Colonic mucosa (tissue), 4 donors: ENCODE data around the gene PSAT1. TPM values are rescaled to one million over a fixed set of nuclear protein-coding genes. Genes with fewer than 3 reads are reported as not detected.

Experiments used
- DNase-seq: peaks from one replicate; pipeline ENCODE4 v3.0.0-alpha.2; 2020
- H3K27ac ChIP-seq: fragments of 200-600 bp; one replicate; pipeline ENCODE4 v1.8.0; 2021
- H3K27me3 ChIP-seq: fragments of 200-600 bp; one replicate; pipeline ENCODE4 v1.8.0; 2021
- H3K36me3 ChIP-seq: fragments of 200-600 bp; one replicate; pipeline ENCODE4 v1.8.0; 2021
- H3K4me1 ChIP-seq: fragments of 200-600 bp; one replicate; pipeline ENCODE4 v1.8.0; 2021; ENCODE audit warnings: mild to moderate bottlenecking
- H3K4me3 ChIP-seq: fragments of 200-600 bp; one replicate; pipeline ENCODE4 v1.8.0; 2021
- H3K9ac ChIP-seq, 2 donors: one replicate each; pipeline ENCODE4 v1.7.0; 2013; ENCODE audit warnings: control low read depth in 2 of 2, low read depth in 2 of 2, low read length in 2 of 2
- H3K9me3 ChIP-seq: fragments of 200-600 bp; one replicate; pipeline ENCODE4 v1.8.0; 2021
- intact Hi-C: fragments of 100-400 bp; cut with DNase I; formaldehyde crosslinking; loops from one replicate; pipeline ENCODE4 v1.14.1; 2022
- total RNA-seq, 2 donors: library from RNA; stranded (reverse); fragmentation: NEBNext Ultra II Directional in 1 of 2; extraction: Animal tissue kit (Norgen Biotek cat#: 25700) in 1 of 2; gene quantifications; one replicate each; pipeline ENCODE4 v1.2.1, GENCODE V29; 2021
- TF ChIP-seq, protein P1 (sequence below): fragments of 200-600 bp; IDR thresholded peaks from one replicate; pipeline ENCODE4 v1.8.0; 2022; ENCODE audit warnings: antibody characterized with exemption, mild to moderate bottlenecking
- donor health status: healthy.
- donor health status: DM: no; HTN: no; CAD: no.
- donor health status: DM: no; HTN: no; CAD: no.

Gene PSAT1
- total RNA-seq, 2 donors from 2014 or later, result 7.5 to 28.5 TPM

DNA sequence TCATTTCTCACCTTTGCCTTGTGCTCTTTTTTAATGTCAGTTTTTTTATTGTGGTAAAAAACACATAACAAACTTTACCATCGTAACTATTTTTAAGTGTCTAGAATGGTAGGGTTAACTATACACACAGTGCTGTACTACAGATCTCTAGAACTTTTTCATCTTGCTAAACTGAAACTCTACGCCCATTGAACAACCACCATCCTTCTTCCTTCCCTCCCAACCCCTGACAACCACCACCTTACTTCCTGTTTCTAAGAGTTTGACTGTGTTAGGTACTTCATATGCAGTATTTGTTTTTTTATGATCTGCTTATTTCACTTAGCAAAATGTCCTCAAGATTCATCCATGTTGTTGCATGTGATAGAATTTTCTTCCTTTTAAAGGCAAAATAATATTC lies 54.9 kb downstream of the PSAT1 start:
- no peaks in the 10 kb centered on the region for H3K9me3 ChIP-seq
- no peaks in the 10 kb centered on the region for H3K27me3 ChIP-seq
- H3K4me3 ChIP-seq, result no peak overlapping the region
- no peak overlapping the region for H3K27ac ChIP-seq
- no peaks in the 10 kb centered on the region for H3K36me3 ChIP-seq
- DNase-seq, result no peak
- H3K9ac ChIP-seq, result no peak overlapping the region
- TF ChIP-seq, protein P1, sequence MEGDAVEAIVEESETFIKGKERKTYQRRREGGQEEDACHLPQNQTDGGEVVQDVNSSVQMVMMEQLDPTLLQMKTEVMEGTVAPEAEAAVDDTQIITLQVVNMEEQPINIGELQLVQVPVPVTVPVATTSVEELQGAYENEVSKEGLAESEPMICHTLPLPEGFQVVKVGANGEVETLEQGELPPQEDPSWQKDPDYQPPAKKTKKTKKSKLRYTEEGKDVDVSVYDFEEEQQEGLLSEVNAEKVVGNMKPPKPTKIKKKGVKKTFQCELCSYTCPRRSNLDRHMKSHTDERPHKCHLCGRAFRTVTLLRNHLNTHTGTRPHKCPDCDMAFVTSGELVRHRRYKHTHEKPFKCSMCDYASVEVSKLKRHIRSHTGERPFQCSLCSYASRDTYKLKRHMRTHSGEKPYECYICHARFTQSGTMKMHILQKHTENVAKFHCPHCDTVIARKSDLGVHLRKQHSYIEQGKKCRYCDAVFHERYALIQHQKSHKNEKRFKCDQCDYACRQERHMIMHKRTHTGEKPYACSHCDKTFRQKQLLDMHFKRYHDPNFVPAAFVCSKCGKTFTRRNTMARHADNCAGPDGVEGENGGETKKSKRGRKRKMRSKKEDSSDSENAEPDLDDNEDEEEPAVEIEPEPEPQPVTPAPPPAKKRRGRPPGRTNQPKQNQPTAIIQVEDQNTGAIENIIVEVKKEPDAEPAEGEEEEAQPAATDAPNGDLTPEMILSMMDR, result no peak
- no peaks in the 10 kb centered on the region for H3K4me1 ChIP-seq
- intact Hi-C loops, result no loop called here

DNA sequence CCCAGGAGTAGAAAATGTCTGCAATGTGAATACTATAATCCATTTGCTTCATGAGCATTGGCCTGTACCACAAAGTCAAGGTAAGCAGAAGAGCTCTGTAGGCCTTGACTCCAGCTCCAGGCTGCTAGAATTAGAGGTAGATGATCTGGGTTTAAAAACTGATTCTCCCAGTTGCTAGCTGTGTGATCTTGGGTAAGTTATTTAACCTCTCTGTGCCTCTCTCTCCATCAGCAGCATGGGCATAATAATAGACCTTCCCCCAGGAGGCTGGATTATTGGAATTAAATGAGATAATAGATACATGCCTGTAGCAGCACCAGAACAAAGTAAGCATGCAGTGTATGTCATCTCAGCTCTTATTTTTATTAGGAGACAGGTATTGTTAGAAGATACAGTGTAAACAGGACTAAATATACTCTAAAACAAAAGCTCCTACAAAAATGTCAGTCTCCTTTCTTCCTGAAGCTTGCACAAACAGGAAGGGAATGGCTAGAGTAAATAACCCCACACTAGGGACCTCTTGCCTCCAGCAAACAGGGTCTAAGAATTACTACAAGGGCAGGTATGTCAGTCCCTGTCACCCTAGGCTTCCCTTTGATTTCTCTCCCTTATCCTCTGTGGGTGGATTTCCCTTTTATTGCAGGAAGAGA lies 57.5 kb downstream of the PSAT1 start:
- intact Hi-C loops, result no loop called here
- TF ChIP-seq, protein P1, result no peak

DNA sequence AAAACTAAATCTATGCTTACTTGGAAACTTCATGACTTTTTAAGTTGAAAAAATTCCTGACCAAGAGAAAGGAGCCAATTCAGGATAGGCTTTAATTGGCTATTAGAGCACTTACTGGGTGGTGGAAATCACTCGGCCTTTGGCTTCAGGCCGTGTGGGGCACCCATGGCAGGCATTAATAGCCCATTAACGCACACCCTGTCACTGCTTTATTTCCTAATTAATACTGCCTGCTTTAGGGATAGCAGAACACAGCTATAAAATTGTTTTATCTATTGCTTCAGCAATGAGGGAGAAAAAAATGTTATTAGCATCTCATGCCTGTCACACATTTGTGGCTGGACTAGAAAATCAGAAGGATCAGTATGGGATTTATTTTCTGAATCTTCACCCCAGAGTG lies 58.1 kb downstream of the PSAT1 start:
- H3K36me3 ChIP-seq, result no peaks in the 10 kb centered on the region

More for the DNA sequence above, 57.5 kb downstream of the PSAT1 start:
- no peaks in the 10 kb centered on the region for H3K27me3 ChIP-seq
- no peaks in the 10 kb centered on the region for H3K36me3 ChIP-seq
- H3K9ac ChIP-seq, result no peak overlapping the region
- no peak overlapping the region for H3K4me3 ChIP-seq
- no peak overlapping the region for H3K27ac ChIP-seq
- no peak for DNase-seq
- H3K4me1 ChIP-seq, result no peaks in the 10 kb centered on the region
- H3K9me3 ChIP-seq, result no peaks in the 10 kb centered on the region

DNA sequence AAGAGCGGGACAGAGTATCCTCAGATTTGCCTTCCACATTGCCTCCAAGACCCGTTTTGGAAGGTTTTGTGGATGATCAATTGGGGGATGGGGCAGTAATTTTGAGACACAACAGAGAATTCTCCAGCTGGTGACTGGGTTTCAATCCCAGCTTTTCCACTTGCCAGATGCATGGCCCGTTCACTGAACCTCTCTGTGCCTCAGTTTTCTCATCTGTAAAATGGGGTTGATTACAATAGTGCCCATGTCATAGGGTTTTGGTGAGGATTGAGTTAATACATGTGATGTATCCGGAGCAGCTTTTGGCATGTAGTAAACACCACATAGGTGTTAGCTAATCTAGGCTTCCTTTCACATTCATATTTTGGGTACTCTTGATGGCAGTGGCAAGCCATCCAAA lies 59.7 kb downstream of the PSAT1 start:
- H3K4me3 ChIP-seq, result no peak overlapping the region
- TF ChIP-seq, protein P1, result no peak
- no peaks in the 10 kb centered on the region for H3K27me3 ChIP-seq
- no peak for DNase-seq
- intact Hi-C loops, result no loop called here
- H3K9ac ChIP-seq, result no peak overlapping the region
- no peaks in the 10 kb centered on the region for H3K9me3 ChIP-seq
- no peaks in the 10 kb centered on the region for H3K4me1 ChIP-seq
- no peak overlapping the region for H3K27ac ChIP-seq
- H3K36me3 ChIP-seq, result no peaks in the 10 kb centered on the region

More for the DNA sequence above, 58.1 kb downstream of the PSAT1 start:
- TF ChIP-seq, protein P1, result no peak
- Histone ChIP-seq H3K4me1 (no peaks in the 10 kb centered on the region), H3K27ac (no peak overlapping the region), H3K9ac (no peak overlapping the region), H3K27me3 (no peaks in the 10 kb centered on the region), H3K9me3 (no peaks in the 10 kb centered on the region), H3K4me3 (no peak overlapping the region)
- no peak for DNase-seq
- intact Hi-C loops, result no loop called here

DNA sequence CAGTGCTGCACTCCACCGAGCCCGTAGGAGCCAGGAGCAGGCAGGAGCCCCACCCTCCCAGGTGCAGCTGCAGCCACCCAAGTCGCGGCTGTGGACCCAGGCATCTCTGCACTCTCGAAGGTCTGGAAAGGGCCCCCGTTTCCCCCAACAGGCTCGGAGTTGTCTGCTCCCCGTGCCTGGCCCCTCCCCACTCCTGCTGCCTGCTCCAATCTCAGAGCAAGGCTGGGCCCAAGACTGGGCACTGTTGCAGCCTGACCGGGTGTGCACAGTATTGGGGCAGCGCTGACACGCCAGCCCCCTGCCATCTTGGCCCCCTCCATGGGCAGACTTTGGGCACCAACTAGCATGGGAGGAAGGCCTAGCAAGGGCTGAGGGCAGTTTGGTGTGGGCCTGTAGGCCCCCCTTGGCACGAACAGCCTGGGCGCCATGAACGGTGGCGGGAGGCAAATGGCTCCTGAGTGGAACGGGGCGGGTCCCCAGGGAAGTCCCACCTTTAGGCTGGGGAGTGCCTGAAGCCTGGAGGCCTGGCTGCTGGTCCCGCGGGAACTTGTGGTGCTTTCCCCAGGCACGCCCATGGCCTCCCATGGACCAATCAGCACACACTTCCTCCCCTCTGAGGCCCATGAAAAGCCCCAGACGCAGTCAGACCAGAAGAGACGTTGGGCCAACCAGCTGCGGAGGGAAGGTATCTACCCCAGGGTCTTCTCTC lies 60.4 kb downstream of the PSAT1 start:
- Histone ChIP-seq H3K27me3 (no peaks in the 10 kb centered on the region), H3K36me3 (no peaks in the 10 kb centered on the region), H3K9ac (no peak overlapping the region), H3K9me3 (no peaks in the 10 kb centered on the region), H3K4me1 (no peaks in the 10 kb centered on the region), H3K4me3 (no peak overlapping the region), H3K27ac (no peak overlapping the region)
- no peak for DNase-seq
- intact Hi-C loops, result no loop called here
- TF ChIP-seq, protein P1, result no peak
